Ascending aorta (tissue), 2 donors: ENCODE data around the gene AP4M1. TPM values are rescaled to one million over a fixed set of nuclear protein-coding genes. Genes with fewer than 3 reads are reported as not detected.

Experiments used
- DNase-seq, 2 donors: peaks; one replicate each; pipeline ENCODE4 v3.0.0-alpha.2; 2019; ENCODE audit warnings: low spot score in 2 of 2
- H3K27ac ChIP-seq, 2 donors: fragments of 200-600 bp; sonication (generic); one replicate each; pipeline ENCODE4 v1.5.1; 2016 to 2017; ENCODE audit warnings: mild to moderate bottlenecking in 1 of 2
- H3K27me3 ChIP-seq: fragments of 200-600 bp; sonication (generic); one replicate; pipeline ENCODE4 v1.5.1; 2017
- H3K36me3 ChIP-seq, 2 donors: fragments of 200-600 bp; sonication (generic); one replicate each; pipeline ENCODE4 v1.5.1; 2016
- H3K4me1 ChIP-seq, 2 donors: fragments of 200-600 bp; sonication (generic); one replicate each; pipeline ENCODE4 v1.5.1; 2016 to 2017; ENCODE audit warnings: mild to moderate bottlenecking in 1 of 2
- H3K4me3 ChIP-seq, 2 donors: fragments of 200-600 bp; sonication (generic); one replicate each; pipeline ENCODE4 v1.5.1; 2016 to 2017; ENCODE audit warnings: mild to moderate bottlenecking in 1 of 2
- H3K9me3 ChIP-seq, 2 donors: fragments of 200-600 bp; sonication (generic); one replicate each; pipeline ENCODE4 v1.5.1; 2016
- CTCF ChIP-seq, 3 experiments: fragments of 200-600 bp in 2 of 3; fragments of 450-650 bp in 1 of 3; sonication (generic) in 2 of 3; IDR thresholded peaks; one replicate each; pipeline ENCODE4 v1.5.1; 2016 to 2019; ENCODE audit warnings: antibody characterized with exemption in 3 of 3, mild to moderate bottlenecking in 1 of 3, moderate library complexity in 1 of 3
- intact Hi-C: fragments of 100-400 bp; cut with DNase I; formaldehyde crosslinking; loops from one replicate; pipeline ENCODE4 v1.15.1; 2023
- total RNA-seq: library from RNA; depleted of rRNA; stranded (reverse); fragments of >200 nt; gene quantifications from one replicate; pipeline ENCODE4 v1.1.0, GENCODE V29; 2016

The AP4M1 gene
- total RNA-seq, 1 donor from 2014 or later, result 29.6 TPM

GRCh38 chr7:100095289-100095688 lies 6.2 kb upstream of the AP4M1 start:
- peaks cover 70 to 92% of the 10 kb centered on the region in 2 donors for H3K36me3 ChIP-seq
- H3K4me1 ChIP-seq, result peaks cover 4 to 11% of the 10 kb centered on the region in 2 donors
- intact Hi-C loops, result no loop called here
- TF ChIP-seq CTCF (IDR thresholded peaks at IDR 0.05), result no peak
- H3K4me3 ChIP-seq, result no peak overlapping the region
- no peak for DNase-seq
- no peaks in the 10 kb centered on the region for H3K27me3 ChIP-seq
- H3K27ac ChIP-seq, result no peak overlapping the region
- H3K9me3 ChIP-seq, result no peaks in the 10 kb centered on the region

GRCh38 chr7:100095704-100096103 lies 5.7 kb upstream of the AP4M1 start:
- no peak overlapping the region for H3K27ac ChIP-seq
- no peak for DNase-seq
- peaks cover 4 to 11% of the 10 kb centered on the region in 2 donors for H3K4me1 ChIP-seq
- H3K36me3 ChIP-seq, result peaks cover 69 to 88% of the 10 kb centered on the region in 2 donors
- intact Hi-C loops, result no loop called here
- no peak overlapping the region for H3K4me3 ChIP-seq
- no peaks in the 10 kb centered on the region for H3K27me3 ChIP-seq
- no peaks in the 10 kb centered on the region for H3K9me3 ChIP-seq
- TF ChIP-seq CTCF (IDR thresholded peaks at IDR 0.05), result no peak

- no peaks in the 10 kb centered on the region for H3K9me3 ChIP-seq
- H3K4me1 ChIP-seq, result peaks cover 4 to 15% of the 10 kb centered on the region in 2 donors
- intact Hi-C loops, result no loop called here
- no peak for DNase-seq
- no peak overlapping the region for H3K27ac ChIP-seq
- H3K4me3 ChIP-seq, result no peak overlapping the region
- H3K36me3 ChIP-seq, result peaks cover 46 to 56% of the 10 kb centered on the region in 2 donors
- no peaks in the 10 kb centered on the region for H3K27me3 ChIP-seq
- no peak for TF ChIP-seq CTCF (IDR thresholded peaks at IDR 0.05)
Measured at GRCh38 chr7:100098913-100099312, 2.5 kb upstream of the AP4M1 start.

GRCh38 chr7:100099452-100099851 lies 2.0 kb upstream of the AP4M1 start:
- Histone ChIP-seq H3K36me3 (peaks cover 40 to 56% of the 10 kb centered on the region in 2 donors), H3K9me3 (no peaks in the 10 kb centered on the region), H3K4me1 (peaks cover 4 to 15% of the 10 kb centered on the region in 2 donors), H3K4me3 (peak overlapping the region; percentile 87), H3K27ac (peak overlapping the region; percentile 93 to 95), H3K27me3 (no peaks in the 10 kb centered on the region)
- DNase-seq, result no peak
- TF ChIP-seq CTCF (IDR thresholded peaks at IDR 0.05), result no peak
- intact Hi-C loops, result no loop called here

- Histone ChIP-seq H3K36me3 (peaks cover 34 to 56% of the 10 kb centered on the region in 2 donors), H3K4me1 (peaks cover 4 to 15% of the 10 kb centered on the region in 2 donors), H3K27me3 (no peaks in the 10 kb centered on the region), H3K27ac (peak overlapping the region; percentile 93 to 95), H3K9me3 (no peaks in the 10 kb centered on the region), H3K4me3 (peak overlapping the region; percentile 87)
- TF ChIP-seq CTCF (IDR thresholded peaks at IDR 0.05), result no peak
- DNase-seq, result peak; percentile 66 to 95
- intact Hi-C loops, result loop anchor here (1.0 to 2.0 kb wide), 5 partner anchors 19 to 76 kb away; partner anchors contain the start of genes CNPY4, GPC2, STAG3 and TAF6
Measured at GRCh38 chr7:100100420-100101015, 925 bp upstream of the AP4M1 start.
